Fibroblast of lung (primary cell): ENCODE measurements around the gene NRG2.

Experiments
- EZH2 ChIP-seq: IDR thresholded peaks from 2 replicates; pipeline ENCODE4 v1.5.1; 2012; ENCODE audit warnings: low read length, control low read depth, mild to moderate bottlenecking; ENCODE audit errors: missing control alignments
- TF ChIP-seq, protein P1 (sequence below), 2 donors: IDR thresholded peaks in 1 of 2; conservative IDR thresholded peaks in 1 of 2; 1 replicate in 1 of 2; 2 replicates in 1 of 2; pipeline ENCODE4 v1.5.1; 2011 to 2012; ENCODE audit warnings: low read length in 2 of 2, control low read depth in 1 of 2, inconsistent platforms in 1 of 2, low read depth in 1 of 2, mild to moderate bottlenecking in 1 of 2

DNA sequence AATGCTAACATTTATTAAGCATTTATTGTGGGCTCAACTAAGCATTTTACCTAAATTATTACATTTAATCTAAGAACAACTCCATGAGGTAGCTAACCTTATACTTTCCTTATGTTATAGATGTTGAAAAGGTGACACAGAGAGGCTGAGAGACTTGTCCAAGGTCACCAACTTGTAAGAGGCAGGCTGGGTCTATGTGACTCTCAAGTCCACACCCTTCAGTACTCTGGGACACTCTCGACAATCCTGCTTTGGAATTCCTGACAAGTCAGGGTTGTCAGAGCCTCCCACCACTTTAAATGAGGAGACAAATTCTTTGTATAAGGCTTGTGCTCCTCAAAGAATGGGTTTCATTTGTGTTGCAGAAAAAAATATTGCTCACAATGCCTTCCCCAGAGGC, 67.2 kb downstream of the NRG2 start:
- TF ChIP-seq, protein P1, sequence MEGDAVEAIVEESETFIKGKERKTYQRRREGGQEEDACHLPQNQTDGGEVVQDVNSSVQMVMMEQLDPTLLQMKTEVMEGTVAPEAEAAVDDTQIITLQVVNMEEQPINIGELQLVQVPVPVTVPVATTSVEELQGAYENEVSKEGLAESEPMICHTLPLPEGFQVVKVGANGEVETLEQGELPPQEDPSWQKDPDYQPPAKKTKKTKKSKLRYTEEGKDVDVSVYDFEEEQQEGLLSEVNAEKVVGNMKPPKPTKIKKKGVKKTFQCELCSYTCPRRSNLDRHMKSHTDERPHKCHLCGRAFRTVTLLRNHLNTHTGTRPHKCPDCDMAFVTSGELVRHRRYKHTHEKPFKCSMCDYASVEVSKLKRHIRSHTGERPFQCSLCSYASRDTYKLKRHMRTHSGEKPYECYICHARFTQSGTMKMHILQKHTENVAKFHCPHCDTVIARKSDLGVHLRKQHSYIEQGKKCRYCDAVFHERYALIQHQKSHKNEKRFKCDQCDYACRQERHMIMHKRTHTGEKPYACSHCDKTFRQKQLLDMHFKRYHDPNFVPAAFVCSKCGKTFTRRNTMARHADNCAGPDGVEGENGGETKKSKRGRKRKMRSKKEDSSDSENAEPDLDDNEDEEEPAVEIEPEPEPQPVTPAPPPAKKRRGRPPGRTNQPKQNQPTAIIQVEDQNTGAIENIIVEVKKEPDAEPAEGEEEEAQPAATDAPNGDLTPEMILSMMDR (conservative IDR thresholded peaks at IDR 0.05 in 1 of 2, IDR thresholded peaks at IDR 0.05 in 1 of 2; ENCODE audit: low read depth in 1 of 2, low read length in 2 of 2): no peak
- TF ChIP-seq EZH2: no peak
